ENCODE data around the gene PACSIN3. TPM values are rescaled to one million over a fixed set of nuclear protein-coding genes. Genes with fewer than 3 reads are reported as not detected.

The PACSIN3 gene
- total and polyA plus RNA-seq, 2 of the 13 experiments (the other 11 are each of a cell fraction or from before 2014, with no cell fraction given) = 47.9 to 93.3 TPM

DNA sequence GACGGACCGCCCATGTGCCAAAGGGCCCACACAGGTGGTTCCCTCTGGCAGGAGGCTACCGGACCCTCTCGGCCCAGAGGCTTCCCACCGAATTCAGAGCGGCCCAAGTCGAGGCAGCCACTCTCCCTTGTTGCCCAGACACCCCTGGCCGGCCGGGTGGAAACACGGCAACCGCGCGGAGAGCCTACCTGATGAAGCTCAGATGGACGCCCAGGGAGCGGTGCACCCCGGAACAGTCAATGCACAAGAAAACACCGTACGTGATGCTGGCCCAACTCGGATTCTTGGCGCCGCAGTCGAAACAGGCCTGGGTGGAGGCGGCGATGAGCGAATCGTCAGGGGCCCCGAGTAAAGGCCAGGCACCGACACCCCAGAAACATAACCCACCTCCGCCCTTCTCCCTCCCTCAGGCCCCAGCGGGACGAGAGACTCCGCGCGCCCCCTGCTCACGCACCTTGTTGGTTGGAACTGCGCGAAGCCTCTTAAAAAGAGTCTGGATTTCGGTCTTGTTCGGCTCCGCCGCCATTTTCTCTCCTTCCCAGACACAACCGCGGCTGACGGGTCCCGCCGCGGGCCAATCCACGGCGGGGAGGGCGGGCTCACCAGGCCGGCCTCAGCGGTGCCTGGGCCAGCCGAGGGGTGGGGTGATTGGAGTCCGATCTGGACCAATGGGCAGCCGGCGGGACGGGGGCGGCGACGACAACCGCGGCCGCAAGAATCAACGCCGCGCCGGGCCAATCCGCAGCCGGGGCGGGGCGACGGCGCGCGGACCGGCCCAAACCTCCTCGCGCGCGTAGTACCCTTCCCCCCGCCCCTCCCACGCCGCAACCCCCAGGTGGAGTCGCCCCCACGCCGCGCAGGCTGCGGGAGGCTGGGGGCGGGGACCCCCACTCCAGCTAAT is 9.7 kb downstream of the PACSIN3 start, which contains the start of gene ARFGAP2 (continued):
- TF ChIP-seq, protein P1, sequence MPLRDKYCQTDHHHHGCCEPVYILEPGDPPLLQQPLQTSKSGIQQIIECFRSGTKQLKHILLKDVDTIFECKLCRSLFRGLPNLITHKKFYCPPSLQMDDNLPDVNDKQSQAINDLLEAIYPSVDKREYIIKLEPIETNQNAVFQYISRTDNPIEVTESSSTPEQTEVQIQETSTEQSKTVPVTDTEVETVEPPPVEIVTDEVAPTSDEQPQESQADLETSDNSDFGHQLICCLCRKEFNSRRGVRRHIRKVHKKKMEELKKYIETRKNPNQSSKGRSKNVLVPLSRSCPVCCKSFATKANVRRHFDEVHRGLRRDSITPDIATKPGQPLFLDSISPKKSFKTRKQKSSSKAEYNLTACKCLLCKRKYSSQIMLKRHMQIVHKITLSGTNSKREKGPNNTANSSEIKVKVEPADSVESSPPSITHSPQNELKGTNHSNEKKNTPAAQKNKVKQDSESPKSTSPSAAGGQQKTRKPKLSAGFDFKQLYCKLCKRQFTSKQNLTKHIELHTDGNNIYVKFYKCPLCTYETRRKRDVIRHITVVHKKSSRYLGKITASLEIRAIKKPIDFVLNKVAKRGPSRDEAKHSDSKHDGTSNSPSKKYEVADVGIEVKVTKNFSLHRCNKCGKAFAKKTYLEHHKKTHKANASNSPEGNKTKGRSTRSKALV (CRISPR knock-in tag; IDR thresholded peaks at IDR 0.05) = no peak
- TF ChIP-seq ZBTB3 (CRISPR knock-in tag; IDR thresholded peaks at IDR 0.05; ENCODE audit: borderline replicate concordance, low read depth) (0 out of 2 replicates have a peak, but pooled peaks have one; percentile 76), NRL (CRISPR knock-in tag; IDR thresholded peaks at IDR 0.05; ENCODE audit: borderline replicate concordance) (peak; percentile 15; the same call in 1 of the 2 replicates), ZNF30 (CRISPR knock-in tag; IDR thresholded peaks at IDR 0.05) (no peak), GATAD2A (CRISPR knock-in tag; IDR thresholded peaks at IDR 0.05) (no peak), FOSL2 (CRISPR knock-in tag; IDR thresholded peaks at IDR 0.05) (peak; percentile 27), ZNF674 (CRISPR knock-in tag; IDR thresholded peaks at IDR 0.05; ENCODE audit: low read depth) (no peak), ARHGAP35 (CRISPR knock-in tag; IDR thresholded peaks at IDR 0.05; ENCODE audit: borderline replicate concordance) (no peak), GATA4 (IDR thresholded peaks at IDR 0.05; ENCODE audit: borderline replicate concordance, low read depth) (no peak; the same call in 1 of the 2 replicates), MEIS2 (CRISPR knock-in tag; IDR thresholded peaks at IDR 0.05) (peak; percentile 37; the same call in 1 of the 2 replicates), ZNF180 (CRISPR knock-in tag; IDR thresholded peaks at IDR 0.05; ENCODE audit: borderline replicate concordance, low read depth) (no peak), ZNF124 (CRISPR knock-in tag; IDR thresholded peaks at IDR 0.05) (no peak), BCL6 (CRISPR knock-in tag; IDR thresholded peaks at IDR 0.05) (peak; percentile 48; the same call in 1 of the 2 replicates), ATF7-NPFF (CRISPR knock-in tag; IDR thresholded peaks at IDR 0.05; ENCODE audit: low read depth) (peak; percentile 56; the same call in 1 of the 2 replicates), SSRP1 (CRISPR knock-in tag; IDR thresholded peaks at IDR 0.05) (no peak), SRSF4 (IDR thresholded peaks at IDR 0.05; ENCODE audit: low read depth, low read length, poor library complexity, severe bottlenecking) (no peak), GLI4 (CRISPR knock-in tag; IDR thresholded peaks at IDR 0.05; ENCODE audit: borderline replicate concordance) (no peak), TP53 (CRISPR knock-in tag; conservative IDR thresholded peaks at IDR 0.05) (no peak), XRCC5 (optimal IDR thresholded peaks at IDR 0.05; ENCODE audit: low read length) (no peak), YY1 (IDR thresholded peaks at IDR 0.05; ENCODE audit: insufficient read depth, insufficient replicate concordance, low read depth, low read length) (peak; percentile 97), ZNF556 (CRISPR knock-in tag; IDR thresholded peaks at IDR 0.05; ENCODE audit: borderline replicate concordance) (peak; percentile 83; the same call in 1 of the 2 replicates), ZFP37 (CRISPR knock-in tag; IDR thresholded peaks at IDR 0.05; ENCODE audit: borderline replicate concordance) (no peak)
- TF ChIP-seq, protein P2, sequence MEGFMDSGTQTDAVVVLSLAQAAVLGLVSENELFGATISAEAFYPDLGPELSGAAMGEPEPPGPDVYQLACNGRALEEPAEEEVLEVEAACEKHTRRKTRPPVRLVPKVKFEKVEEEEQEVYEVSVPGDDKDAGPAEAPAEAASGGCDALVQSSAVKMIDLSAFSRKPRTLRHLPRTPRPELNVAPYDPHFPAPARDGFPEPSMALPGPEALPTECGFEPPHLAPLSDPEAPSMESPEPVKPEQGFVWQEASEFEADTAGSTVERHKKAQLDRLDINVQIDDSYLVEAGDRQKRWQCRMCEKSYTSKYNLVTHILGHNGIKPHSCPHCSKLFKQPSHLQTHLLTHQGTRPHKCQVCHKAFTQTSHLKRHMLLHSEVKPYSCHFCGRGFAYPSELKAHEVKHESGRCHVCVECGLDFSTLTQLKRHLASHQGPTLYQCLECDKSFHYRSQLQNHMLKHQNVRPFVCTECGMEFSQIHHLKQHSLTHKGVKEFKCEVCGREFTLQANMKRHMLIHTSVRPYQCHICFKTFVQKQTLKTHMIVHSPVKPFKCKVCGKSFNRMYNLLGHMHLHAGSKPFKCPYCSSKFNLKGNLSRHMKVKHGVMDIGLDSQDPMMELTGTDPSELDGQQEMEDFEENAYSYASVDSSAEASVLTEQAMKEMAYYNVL (CRISPR knock-in tag; IDR thresholded peaks at IDR 0.05; ENCODE audit: borderline replicate concordance) = no peak
- TF ChIP-seq, protein P3, sequence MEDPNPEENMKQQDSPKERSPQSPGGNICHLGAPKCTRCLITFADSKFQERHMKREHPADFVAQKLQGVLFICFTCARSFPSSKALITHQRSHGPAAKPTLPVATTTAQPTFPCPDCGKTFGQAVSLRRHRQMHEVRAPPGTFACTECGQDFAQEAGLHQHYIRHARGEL (CRISPR knock-in tag; IDR thresholded peaks at IDR 0.05) = no peak
